Left renal pelvis (tissue), 4 donors: ENCODE data around the gene LHFPL3. TPM values are rescaled to one million over a fixed set of nuclear protein-coding genes. Genes with fewer than 3 reads are reported as not detected.
"Not testable (repeated sequence)": the region's sequence is repeated elsewhere in the genome, so short reads cannot be mapped to it uniquely, and the experiment has no call there.

ENCODE experiments used
- DNase-seq, 4 donors: peaks; one replicate each; pipeline ENCODE4 v3.0.0-alpha.2; 2013; ENCODE audit warnings: low read depth in 4 of 4, low spot score in 3 of 4
- polyA plus RNA-seq, 4 donors: library from polyadenylated mRNA; unstranded; fragments of 120-200 nt; gene quantifications; one replicate each; pipeline ENCODE4 v1.2.1, GENCODE V29; 2013; ENCODE audit not compliant: insufficient read length in 4 of 4

Gene LHFPL3
- 1 to 10 TPM in 3 of 4 donors, under 1 TPM in 1; 0.15 to 8.5 (median 7.3) TPM for polyA plus RNA-seq

GRCh38 chr7:104328296-104328969 is at the start of gene LHFPL3:
TSS of gene LHFPL3 (plus strand) at chr7:104328603.
- no peak for DNase-seq

- DNase-seq: not testable (repeated sequence)
These were observed 46.7 kb upstream of the LHFPL3 start for GRCh38 chr7:104281685-104282084.

GRCh38 chr7:104286839-104287238 is 41.6 kb upstream of the LHFPL3 start:
- no peak for DNase-seq

GRCh38 chr7:104288137-104288536 is 40.3 kb upstream of the LHFPL3 start:
- DNase-seq: no peak

GRCh38 chr7:104294291-104294690 is 34.1 kb upstream of the LHFPL3 start:
- DNase-seq: no peak

- DNase-seq: no peak
These were observed 32.1 kb upstream of the LHFPL3 start for GRCh38 chr7:104296266-104296665.

- DNase-seq: no peak
These were observed 31.5 kb upstream of the LHFPL3 start for GRCh38 chr7:104296900-104297299.

GRCh38 chr7:104299323-104299722 is 29.1 kb upstream of the LHFPL3 start:
- no peak for DNase-seq

- no peak for DNase-seq
These were observed 28.6 kb upstream of the LHFPL3 start for GRCh38 chr7:104299777-104300176.

GRCh38 chr7:104306793-104307192 is 21.6 kb upstream of the LHFPL3 start:
- DNase-seq: no peak

- no peak for DNase-seq
These were observed 10.3 kb upstream of the LHFPL3 start for GRCh38 chr7:104317948-104318629.

- DNase-seq: no peak
These were observed 869 bp upstream of the LHFPL3 start for GRCh38 chr7:104327534-104327933.

GRCh38 chr7:104327938-104328295 is 486 bp upstream of the LHFPL3 start:
- no peak for DNase-seq

GRCh38 chr7:104328970-104329825 is 795 bp downstream of the LHFPL3 start:
- DNase-seq: no peak

- DNase-seq: no peak
These were observed 13.1 kb downstream of the LHFPL3 start for GRCh38 chr7:104341546-104341945.

GRCh38 chr7:104352736-104353135 is 24.3 kb downstream of the LHFPL3 start:
- no peak for DNase-seq

GRCh38 chr7:104357166-104357565 is 28.8 kb downstream of the LHFPL3 start:
- no peak for DNase-seq

GRCh38 chr7:104358446-104359132 is 30.2 kb downstream of the LHFPL3 start:
- DNase-seq: no peak

GRCh38 chr7:104362756-104363155 is 34.4 kb downstream of the LHFPL3 start:
- no peak for DNase-seq

GRCh38 chr7:104363355-104363754 is 35.0 kb downstream of the LHFPL3 start:
- no peak for DNase-seq

GRCh38 chr7:104366390-104366789 is 38.0 kb downstream of the LHFPL3 start:
- DNase-seq: no peak
